Measurements from ENCODE around the gene FAM222B.

GRCh38 chr17:28765038-28765437 is 77.6 kb downstream of the FAM222B start:
- TF ChIP-seq POLR2A (IDR thresholded peaks at IDR 0.05) (no peak), CTCF (IDR thresholded peaks at IDR 0.05) (no peak), EP300 (IDR thresholded peaks at IDR 0.05; ENCODE audit: low read depth) (no peak)
